ENCODE measurements around the gene SHPK.

Gene SHPK, protein sequence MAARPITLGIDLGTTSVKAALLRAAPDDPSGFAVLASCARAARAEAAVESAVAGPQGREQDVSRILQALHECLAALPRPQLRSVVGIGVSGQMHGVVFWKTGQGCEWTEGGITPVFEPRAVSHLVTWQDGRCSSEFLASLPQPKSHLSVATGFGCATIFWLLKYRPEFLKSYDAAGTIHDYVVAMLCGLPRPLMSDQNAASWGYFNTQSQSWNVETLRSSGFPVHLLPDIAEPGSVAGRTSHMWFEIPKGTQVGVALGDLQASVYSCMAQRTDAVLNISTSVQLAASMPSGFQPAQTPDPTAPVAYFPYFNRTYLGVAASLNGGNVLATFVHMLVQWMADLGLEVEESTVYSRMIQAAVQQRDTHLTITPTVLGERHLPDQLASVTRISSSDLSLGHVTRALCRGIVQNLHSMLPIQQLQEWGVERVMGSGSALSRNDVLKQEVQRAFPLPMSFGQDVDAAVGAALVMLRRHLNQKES

DNA sequence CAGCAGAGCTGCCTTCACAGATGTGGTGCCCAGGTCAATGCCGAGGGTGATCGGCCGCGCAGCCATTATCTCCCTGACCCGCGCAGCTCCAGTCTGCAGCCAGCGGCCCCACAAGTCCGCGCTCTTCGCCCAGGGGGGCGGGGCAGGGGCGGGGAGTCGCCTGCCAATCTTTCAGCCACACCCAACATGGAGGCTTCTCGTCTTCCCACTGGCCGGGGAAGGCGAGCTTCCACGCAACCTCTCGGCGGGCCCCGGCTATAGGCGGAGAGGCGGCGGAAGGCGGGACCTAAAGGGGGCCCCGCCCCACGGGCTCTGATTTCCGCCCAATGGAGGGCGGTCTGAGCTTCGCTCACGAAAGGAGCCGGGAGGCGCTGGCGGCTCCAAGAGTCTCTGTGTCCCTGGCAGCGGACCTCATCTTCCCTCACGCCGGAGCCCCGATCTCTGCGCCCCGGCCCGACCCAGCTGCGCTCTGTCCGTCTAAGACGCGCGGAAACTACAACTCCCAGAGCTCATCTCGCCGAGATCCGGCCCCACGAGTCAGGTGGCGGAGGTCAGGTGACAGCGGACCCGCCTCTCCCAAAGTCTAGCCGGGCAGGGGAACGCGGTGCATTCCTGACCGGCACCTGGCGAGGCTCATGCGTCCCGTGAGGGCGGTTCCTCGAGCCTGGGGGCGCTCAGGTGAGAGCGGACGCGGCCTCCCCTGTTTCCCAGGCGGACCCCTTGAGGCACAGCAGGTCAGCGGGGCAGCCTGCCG lies at the start of gene SHPK, which contains the start of gene CTNS:
Gene SHPK, minus strand, starts transcription at position 97 of the 754 bp plus-strand sequence. Its CDS starts 31 bp downstream, at position 66.
Gene CTNS, plus strand, starts transcription at position 607 of the 754 bp plus-strand sequence. CDS start 3,447 bp downstream, outside the sequence.
- Histone ChIP-seq H3K9ac (peak within 1 kb of the TSS; percentile 50), H2AFZ (peak within 1 kb of the TSS; percentile 83), H3K4me1 (peaks cover 5% of the 10 kb centered on the region), H3K9me3 (ENCODE audit: control insufficient read depth, low read length) (no peaks in the 10 kb centered on the region), H3K79me2 (peaks cover 16% of the 10 kb centered on the region), H3K27ac (peak within 1 kb of the TSS; percentile 88), H3K4me3 (ENCODE audit: low read depth, low read length) (peak within 1 kb of the TSS; percentile 90), H3K27me3 (ENCODE audit: control insufficient read depth, insufficient read depth, low read length) (no peaks in the 10 kb centered on the region), H3K36me3 (ENCODE audit: control insufficient read depth, insufficient read depth, low read length) (no peaks in the 10 kb centered on the region), H3K4me2 (ENCODE audit: low read length) (peak within 1 kb of the TSS; percentile 94)
- TF ChIP-seq, protein P1, sequence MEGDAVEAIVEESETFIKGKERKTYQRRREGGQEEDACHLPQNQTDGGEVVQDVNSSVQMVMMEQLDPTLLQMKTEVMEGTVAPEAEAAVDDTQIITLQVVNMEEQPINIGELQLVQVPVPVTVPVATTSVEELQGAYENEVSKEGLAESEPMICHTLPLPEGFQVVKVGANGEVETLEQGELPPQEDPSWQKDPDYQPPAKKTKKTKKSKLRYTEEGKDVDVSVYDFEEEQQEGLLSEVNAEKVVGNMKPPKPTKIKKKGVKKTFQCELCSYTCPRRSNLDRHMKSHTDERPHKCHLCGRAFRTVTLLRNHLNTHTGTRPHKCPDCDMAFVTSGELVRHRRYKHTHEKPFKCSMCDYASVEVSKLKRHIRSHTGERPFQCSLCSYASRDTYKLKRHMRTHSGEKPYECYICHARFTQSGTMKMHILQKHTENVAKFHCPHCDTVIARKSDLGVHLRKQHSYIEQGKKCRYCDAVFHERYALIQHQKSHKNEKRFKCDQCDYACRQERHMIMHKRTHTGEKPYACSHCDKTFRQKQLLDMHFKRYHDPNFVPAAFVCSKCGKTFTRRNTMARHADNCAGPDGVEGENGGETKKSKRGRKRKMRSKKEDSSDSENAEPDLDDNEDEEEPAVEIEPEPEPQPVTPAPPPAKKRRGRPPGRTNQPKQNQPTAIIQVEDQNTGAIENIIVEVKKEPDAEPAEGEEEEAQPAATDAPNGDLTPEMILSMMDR (IDR thresholded peaks at IDR 0.05) = no peak

DNA sequence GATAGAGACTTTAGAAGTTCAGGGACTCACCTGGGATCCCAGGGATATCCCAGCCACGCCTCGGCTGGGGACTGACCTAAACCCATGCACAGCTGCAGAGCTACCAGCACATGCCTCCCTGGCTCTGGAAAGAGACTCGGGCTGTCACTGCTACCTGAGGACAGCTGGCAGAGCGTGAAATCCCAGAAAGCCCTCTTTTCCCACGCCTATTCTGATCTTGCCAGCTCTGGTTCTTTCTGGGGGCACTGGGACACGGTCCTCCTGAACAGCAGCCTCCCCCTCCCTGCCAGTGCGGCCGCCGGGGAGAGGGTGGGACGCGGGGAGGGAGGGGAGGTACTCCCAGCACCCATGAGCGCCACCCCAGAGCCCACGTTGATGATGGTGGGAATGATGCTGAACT lies 49.1 kb upstream of the SHPK start:
- Histone ChIP-seq H3K4me3 (ENCODE audit: low read depth, low read length) (no peak overlapping the region), H2AFZ (no peak overlapping the region), H3K4me1 (no peaks in the 10 kb centered on the region), H3K79me2 (no peaks in the 10 kb centered on the region), H3K4me2 (ENCODE audit: low read length) (no peak overlapping the region), H3K27ac (no peak overlapping the region), H3K36me3 (ENCODE audit: control insufficient read depth, insufficient read depth, low read length) (no peaks in the 10 kb centered on the region), H3K9me3 (ENCODE audit: control insufficient read depth, low read length) (no peaks in the 10 kb centered on the region), H3K27me3 (ENCODE audit: control insufficient read depth, insufficient read depth, low read length) (no peaks in the 10 kb centered on the region), H3K9ac (no peak overlapping the region)
- TF ChIP-seq, protein P1 (IDR thresholded peaks at IDR 0.05) = no peak

DNA sequence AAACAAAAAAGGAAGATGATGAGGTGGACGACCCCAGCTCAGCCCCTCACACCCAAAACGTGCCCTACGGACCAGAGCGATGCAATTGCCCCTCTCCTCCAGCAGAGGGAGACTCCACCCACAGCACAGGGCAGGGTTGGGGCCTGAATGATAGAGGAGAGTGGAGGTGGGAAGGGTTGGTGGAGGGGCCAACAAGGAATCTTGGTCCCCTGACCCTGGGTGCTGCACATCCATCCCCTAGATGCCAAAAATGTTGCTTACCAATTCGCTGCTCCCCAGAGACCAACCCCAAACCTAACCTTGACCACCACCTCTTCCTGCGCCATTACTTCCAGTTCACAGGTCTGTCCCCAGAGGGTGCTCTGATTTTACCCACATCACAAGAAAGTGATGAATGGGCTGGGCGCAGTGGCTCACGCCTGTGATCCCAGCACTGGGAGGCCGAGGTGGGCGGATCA lies 47.0 kb upstream of the SHPK start:
- Histone ChIP-seq H3K4me2 (ENCODE audit: low read length) (no peak overlapping the region), H3K4me1 (peaks cover 9% of the 10 kb centered on the region), H3K27me3 (ENCODE audit: control insufficient read depth, insufficient read depth, low read length) (no peaks in the 10 kb centered on the region), H3K9ac (no peak overlapping the region), H3K9me3 (ENCODE audit: control insufficient read depth, low read length) (no peaks in the 10 kb centered on the region), H2AFZ (no peak overlapping the region), H3K27ac (no peak overlapping the region), H3K36me3 (ENCODE audit: control insufficient read depth, insufficient read depth, low read length) (no peaks in the 10 kb centered on the region), H3K79me2 (no peaks in the 10 kb centered on the region), H3K4me3 (ENCODE audit: low read depth, low read length) (no peak overlapping the region)
- TF ChIP-seq, protein P1 (IDR thresholded peaks at IDR 0.05) = peak; percentile 93

DNA sequence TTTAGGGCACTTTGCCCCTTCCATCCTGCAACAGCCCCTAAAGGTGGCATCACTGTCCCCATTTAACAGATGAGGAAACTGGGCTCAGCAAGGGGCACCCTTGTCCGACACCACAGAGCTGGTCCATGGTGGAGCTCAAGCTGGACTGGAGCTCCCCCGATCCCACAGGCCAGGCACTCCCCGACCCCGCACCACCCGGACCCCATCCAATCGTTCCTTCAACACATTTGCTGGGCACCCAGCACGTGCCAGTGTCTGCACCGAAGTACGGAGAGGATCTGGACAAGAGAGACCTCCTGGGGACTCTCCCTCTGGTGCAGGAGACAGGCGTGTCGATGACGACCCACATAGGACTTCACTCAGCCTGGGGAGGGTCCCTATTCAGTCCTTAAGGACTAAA lies 46.0 kb upstream of the SHPK start:
- Histone ChIP-seq H3K4me2 (ENCODE audit: low read length) (no peak overlapping the region), H3K27ac (no peak overlapping the region), H3K9me3 (ENCODE audit: control insufficient read depth, low read length) (no peaks in the 10 kb centered on the region), H3K79me2 (no peaks in the 10 kb centered on the region), H3K9ac (no peak overlapping the region), H3K4me3 (ENCODE audit: low read depth, low read length) (no peak overlapping the region), H3K36me3 (ENCODE audit: control insufficient read depth, insufficient read depth, low read length) (no peaks in the 10 kb centered on the region), H3K27me3 (ENCODE audit: control insufficient read depth, insufficient read depth, low read length) (no peaks in the 10 kb centered on the region), H2AFZ (no peak overlapping the region), H3K4me1 (peaks cover 13% of the 10 kb centered on the region)
- TF ChIP-seq, protein P1 (IDR thresholded peaks at IDR 0.05) = no peak

All from parathyroid adenoma (tissue), 2 donors.